T-cell (primary cell): ENCODE data around the gene ZSWIM7. TPM values are rescaled to one million over a fixed set of nuclear protein-coding genes. Genes with fewer than 3 reads are reported as not detected.

Experiments
- ATAC-seq, 4 experiments: fragments of 200-7000 bp in 3 of 4; fragments of 150-1000 bp in 1 of 4; cut with Tn5 transposase; replicated peaks in 1 of 4; 1 replicate in 3 of 4; 2 replicates in 1 of 4; pipeline ENCODE4 v1.10.0; 2021; ENCODE audit warnings: moderate library complexity in 3 of 4, mild to moderate bottlenecking in 2 of 4, moderate number of reproducible peaks in 1 of 4
- CTCF ChIA-PET, 2 donors: fragments of 300-600 bp; sonication (Branson Sonifier 250); formaldehyde crosslinking; loops; one replicate each; lab custom pipeline; 2022; ENCODE audit warnings: antibody characterized with exemption in 2 of 2; lab: Charles Lee
- POLR2A ChIA-PET, 2 donors: fragments of 300-600 bp; sonication (Branson Sonifier 250); formaldehyde crosslinking; loops; one replicate each; lab custom pipeline; 2022; ENCODE audit warnings: antibody characterized with exemption in 2 of 2; lab: Charles Lee
- DNase-seq, 35 experiments: peaks; one replicate each; pipeline versions ENCODE4 v3.0.0 to v3.0.0-alpha.2; 2013 to 2023
- H3K27ac ChIP-seq: one replicate; pipeline ENCODE4 v1.5.1; 2013; ENCODE audit warnings: low read length
- H3K27me3 ChIP-seq, 2 experiments: replicated peaks in 1 of 2; 1 replicate in 1 of 2; 2 replicates in 1 of 2; pipeline versions ENCODE4 v1.6.1 to v1.7.0; 2013; ENCODE audit warnings: low read length in 1 of 2, mixed read lengths in 1 of 2; ENCODE audit not compliant: control insufficient read depth in 2 of 2, insufficient read depth in 2 of 2; ENCODE audit errors: extremely low read depth in 1 of 2
- H3K36me3 ChIP-seq, 2 donors: 1 replicate in 1 of 2; 2 replicates in 1 of 2; pipeline versions ENCODE4 v1.6.1 to v1.7.0; 2013; ENCODE audit warnings: low read length in 1 of 2; ENCODE audit not compliant: control insufficient read depth in 2 of 2, insufficient read depth in 1 of 2; ENCODE audit errors: extremely low read depth in 1 of 2
- H3K4me1 ChIP-seq, 2 experiments: 1 replicate in 1 of 2; 2 replicates in 1 of 2; pipeline versions ENCODE4 v1.6.1 to v1.7.0; 2013; ENCODE audit warnings: low read length in 2 of 2, mixed read lengths in 1 of 2; ENCODE audit not compliant: insufficient read depth in 2 of 2, control insufficient read depth in 1 of 2; ENCODE audit errors: extremely low read depth in 1 of 2
- H3K4me3 ChIP-seq, 2 donors: 1 replicate in 1 of 2; 2 replicates in 1 of 2; pipeline versions ENCODE4 v1.5.1 to v1.7.0; 2013; ENCODE audit warnings: mild to moderate bottlenecking in 2 of 2, low read length in 1 of 2, moderate library complexity in 1 of 2; ENCODE audit not compliant: control insufficient read depth in 1 of 2; ENCODE audit errors: extremely low read depth in 1 of 2
- H3K9me3 ChIP-seq: 2 replicates; pipeline ENCODE4 v1.7.0; 2013
- H3K27ac Mint-ChIP-seq, 2 donors: one replicate each; pipeline ENCODE4 v1.8.0; 2020 to 2021; ENCODE audit warnings: mild to moderate bottlenecking in 2 of 2, mixed read lengths in 2 of 2
- H3K27me3 Mint-ChIP-seq, 2 donors: one replicate each; pipeline ENCODE4 v1.8.0; 2021 to 2022; ENCODE audit warnings: mixed read lengths in 2 of 2
- H3K36me3 Mint-ChIP-seq: one replicate; pipeline ENCODE4 v1.8.0; 2021; ENCODE audit warnings: mixed read lengths
- H3K4me1 Mint-ChIP-seq, 3 donors: one replicate each; pipeline ENCODE4 v1.8.0; 2020 to 2022; ENCODE audit warnings: mixed read lengths in 3 of 3, mild to moderate bottlenecking in 1 of 3
- H3K4me3 Mint-ChIP-seq, 3 donors: one replicate each; pipeline ENCODE4 v1.8.0; 2020 to 2022; ENCODE audit warnings: mild to moderate bottlenecking in 3 of 3, mixed read lengths in 3 of 3, moderate library complexity in 3 of 3
- H3K9me3 Mint-ChIP-seq, 3 donors: one replicate each; pipeline ENCODE4 v1.8.0; 2020 to 2022; ENCODE audit warnings: mixed read lengths in 3 of 3
- WGBS: methylation state at CpG from one replicate; pipeline ENCODE4 v1.1.5; 2013; ENCODE audit warnings: missing lambda C conversion rate; ENCODE audit not compliant: insufficient coverage; 5-methylcytosine and 5-hydroxymethylcytosine counted together
- total RNA-seq, 35 experiments: library from RNA in 6 of 35; stranded (reverse) in 6 of 35; fragments of 120-200 nt in 1 of 35; gene quantifications; one replicate each; pipeline versions ENCODE4 v1.2.1 to v1.2.4 and lab custom pipeline; 2013 to 2026

Gene ZSWIM7, protein sequence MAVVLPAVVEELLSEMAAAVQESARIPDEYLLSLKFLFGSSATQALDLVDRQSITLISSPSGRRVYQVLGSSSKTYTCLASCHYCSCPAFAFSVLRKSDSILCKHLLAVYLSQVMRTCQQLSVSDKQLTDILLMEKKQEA
- total RNA-seq (10 to 100 TPM; 18.1 to 28.7 (median 22.8) TPM), total RNA-seq (lab: John Stamatoyannopoulos, UW) (6.1 to 35.3 (median 15.0) reads per million in 29 experiments)
- total RNA-seq (2013): 25.7 TPM

DNA sequence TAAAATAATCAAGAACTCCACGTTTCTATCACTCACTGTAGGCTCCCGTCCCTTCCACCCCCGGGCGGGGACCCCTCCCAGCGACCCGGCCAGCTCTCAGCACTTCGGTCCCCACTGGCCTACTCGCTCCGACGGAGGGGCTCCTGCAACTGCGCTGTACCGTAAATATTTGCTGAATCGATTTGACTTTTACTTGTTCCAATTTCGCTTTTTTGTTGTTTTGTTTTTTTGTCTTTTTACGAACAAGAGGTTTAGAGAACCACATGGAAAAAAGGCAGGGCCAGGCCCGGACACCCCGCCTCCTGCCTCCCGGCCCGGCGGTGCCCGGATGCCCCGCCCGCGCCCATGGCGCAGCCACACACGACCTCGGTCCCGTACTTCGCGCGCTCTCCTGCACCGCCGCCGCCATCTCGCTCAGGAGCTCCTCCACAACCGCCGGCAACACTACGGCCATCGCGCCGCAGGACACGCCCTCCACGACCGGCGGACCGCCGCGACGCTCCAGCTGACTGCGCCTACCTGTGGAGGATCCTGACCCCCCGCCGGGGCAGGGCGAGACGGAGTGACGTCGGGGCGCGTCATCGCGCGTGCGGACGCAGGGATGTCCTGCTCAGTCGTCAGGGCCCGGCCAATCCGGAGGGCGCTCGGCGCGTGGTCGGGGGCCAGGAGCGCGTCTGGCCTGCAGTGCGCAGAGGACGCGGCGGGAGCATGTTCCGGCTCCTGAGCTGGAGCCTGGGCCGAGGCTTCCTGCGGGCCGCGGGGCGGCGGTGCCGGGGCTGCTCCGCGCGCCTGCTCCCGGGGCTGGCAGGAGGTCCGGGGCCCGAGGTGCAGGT lies at the start of gene ZSWIM7, which contains the start of gene TTC19:
ZSWIM7 (minus strand) TSS at position 564 of the 833 bp plus-strand sequence; CDS start at position 454, 110 bp downstream.
TTC19 (plus strand) TSS at position 684 of the 833 bp plus-strand sequence; CDS start at position 709, 25 bp downstream.
- H3K27ac Mint-ChIP-seq: peak within 1 kb of the TSS; percentile 96
- Histone ChIP-seq H3K36me3 (peaks cover 4 to 35% of the 10 kb centered on the region in 2 donors), H3K27ac (peak within 1 kb of the TSS; percentile 83), H3K27me3 (no peaks in the 10 kb centered on the region), H3K4me3 (peak within 1 kb of the TSS; percentile 75 to 76), H3K4me1 (peaks cover 8 to 27% of the 10 kb centered on the region in 2 experiments), H3K9me3 (no peaks in the 10 kb centered on the region)
- H3K4me3 Mint-ChIP-seq: peak within 1 kb of the TSS; percentile 84 to 98 (median 92)
- H3K36me3 Mint-ChIP-seq: peaks cover 40% of the 10 kb centered on the region
- ChIA-PET CTCF (interaction anchor here (0.5 to 1.6 kb wide), 4 partner anchors 10 to 216 kb away, joined by 3 to 7 read pairs (median 4); no protein-coding TSS in a partner anchor), POLR2A (interaction anchor here in 1 of 2 donors (1.0 kb wide), 1 partner anchor 55 kb away, joined by 4 read pairs; no protein-coding TSS in a partner anchor)
- ATAC-seq (peak; percentile 86 to 90 (median 88)), DNase-seq (peak; percentile 72 to 95 (median 82))
- peaks cover 34 to 44% (median 43%) of the 10 kb centered on the region in 3 donors for H3K4me1 Mint-ChIP-seq
- H3K27me3 Mint-ChIP-seq: no peaks in the 10 kb centered on the region
- no peaks in the 10 kb centered on the region for H3K9me3 Mint-ChIP-seq
- under 1% methylated on average over 87 of the region's 91 CpGs for WGBS

DNA sequence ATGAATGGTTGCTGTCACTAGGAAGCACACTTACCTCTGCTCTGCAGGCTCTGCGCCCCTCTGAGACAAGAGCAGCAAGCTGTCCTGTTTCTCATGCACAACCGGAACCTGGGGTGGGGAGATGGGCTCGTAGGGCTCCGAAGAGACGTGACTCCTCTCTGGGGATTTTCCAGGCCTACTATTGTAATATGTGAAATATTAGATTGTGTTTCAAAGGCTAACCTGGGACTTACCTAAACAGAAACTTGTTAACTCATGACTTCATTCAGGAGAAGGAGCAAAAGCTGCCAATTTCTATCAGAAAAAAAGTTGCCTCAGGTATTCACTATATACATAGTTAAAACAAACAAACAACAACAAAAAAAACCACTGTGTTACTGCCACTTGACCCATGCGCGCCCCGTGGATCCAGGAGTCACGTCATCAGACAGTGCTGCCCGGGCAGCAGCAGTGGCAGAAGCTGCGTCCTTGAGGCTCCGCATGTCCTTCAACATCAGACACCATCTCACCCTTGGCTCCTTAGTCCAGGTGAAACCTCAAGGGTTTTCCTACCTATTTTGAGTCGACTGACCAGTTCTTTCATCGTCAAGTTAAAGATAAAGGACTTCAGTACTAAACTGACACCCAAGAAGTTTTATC lies 49.4 kb upstream of the ZSWIM7 start:
- Mint-ChIP-seq H3K36me3 (peaks cover 52% of the 10 kb centered on the region), H3K27me3 (no peaks in the 10 kb centered on the region), H3K4me3 (no peak overlapping the region), H3K27ac (no peak overlapping the region), H3K9me3 (no peaks in the 10 kb centered on the region), H3K4me1 (peaks cover 6 to 13% (median 10%) of the 10 kb centered on the region in 3 donors)
- Histone ChIP-seq H3K27me3 (no peaks in the 10 kb centered on the region), H3K27ac (no peak overlapping the region), H3K36me3 (peaks cover 16 to 61% of the 10 kb centered on the region in 2 donors), H3K4me3 (no peak overlapping the region), H3K4me1 (no peaks in the 10 kb centered on the region), H3K9me3 (no peaks in the 10 kb centered on the region)
- WGBS: 98% methylated on average over 8 of the region's 14 CpGs
- ChIA-PET POLR2A (no interaction called here), CTCF (interaction anchor here in 1 of 2 donors (0.6 kb wide), 1 partner anchor 126 kb away, joined by 4 read pairs; no protein-coding TSS in a partner anchor)
- DNase-seq (no peak), ATAC-seq (no peak)

DNA sequence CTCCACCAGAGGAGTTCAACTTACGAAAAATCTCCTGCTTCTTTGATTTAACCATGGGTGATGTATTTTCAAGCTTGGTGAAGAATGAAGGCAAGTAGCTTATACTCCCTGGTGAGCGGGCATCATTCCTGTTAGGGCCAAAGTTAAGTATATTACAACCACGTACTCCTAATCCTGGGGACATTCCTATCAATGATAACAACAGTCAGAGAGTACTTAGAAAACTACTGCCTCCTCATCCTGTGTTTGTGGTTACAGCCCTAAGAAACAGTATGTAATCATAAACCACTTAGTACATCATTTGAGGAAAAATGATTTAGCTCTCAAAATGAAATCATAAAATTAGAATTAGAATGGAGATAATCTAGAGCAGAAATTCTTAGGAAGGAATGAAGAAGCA lies 47.5 kb upstream of the ZSWIM7 start:
- Histone ChIP-seq H3K4me1 (no peaks in the 10 kb centered on the region), H3K9me3 (no peaks in the 10 kb centered on the region), H3K4me3 (no peak overlapping the region), H3K27ac (no peak overlapping the region), H3K36me3 (peaks cover 16 to 75% of the 10 kb centered on the region in 2 donors), H3K27me3 (no peaks in the 10 kb centered on the region)
- no peaks in the 10 kb centered on the region for H3K4me1 Mint-ChIP-seq
- ChIA-PET POLR2A (interaction anchor here in 1 of 2 donors (0.5 to 0.9 kb wide), 2 partner anchors 17 to 35 kb away, joined by 3 to 5 read pairs; no protein-coding TSS in a partner anchor), CTCF (no interaction called here)
- H3K27me3 Mint-ChIP-seq: no peaks in the 10 kb centered on the region
- peaks cover 53% of the 10 kb centered on the region for H3K36me3 Mint-ChIP-seq
- DNase-seq (no peak), ATAC-seq (no peak)
- H3K4me3 Mint-ChIP-seq: no peak overlapping the region
- no peaks in the 10 kb centered on the region for H3K9me3 Mint-ChIP-seq
- peak overlapping the region in 1 of 2 donors; percentile 38 for H3K27ac Mint-ChIP-seq
- no CpG with 5 or more reads among the region's 3 CpGs for WGBS

DNA sequence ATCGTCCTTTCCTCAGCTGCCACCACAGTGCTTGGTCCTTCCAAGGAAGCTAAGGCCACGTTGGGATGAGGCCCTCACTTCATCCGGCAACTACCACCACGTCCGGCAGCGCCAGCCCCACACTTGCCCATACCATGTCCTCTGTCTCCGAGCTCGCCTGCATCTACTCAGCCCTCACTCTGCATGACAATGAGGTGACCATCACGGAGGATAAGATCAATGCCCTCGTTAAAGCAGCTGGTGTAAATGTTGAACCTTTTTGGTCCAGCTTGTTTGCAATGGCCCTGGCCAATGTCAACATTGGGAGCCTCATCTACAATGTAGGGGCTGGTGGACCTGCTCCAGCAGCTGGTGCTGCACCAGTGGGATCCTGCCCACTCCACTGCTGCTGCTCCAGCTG lies 45.0 kb upstream of the ZSWIM7 start:
- WGBS: 98% methylated on average over 9 of the region's 10 CpGs
- CTCF ChIA-PET: no interaction called here
- Mint-ChIP-seq H3K27me3 (no peaks in the 10 kb centered on the region), H3K27ac (peak overlapping the region in 1 of 2 donors; percentile 39), H3K9me3 (no peaks in the 10 kb centered on the region), H3K4me3 (no peak overlapping the region), H3K4me1 (peaks cover 0 to 2% (median 0%) of the 10 kb centered on the region in 3 donors), H3K36me3 (peaks cover 60% of the 10 kb centered on the region)
- Histone ChIP-seq H3K27me3 (no peaks in the 10 kb centered on the region), H3K27ac (no peak overlapping the region), H3K4me1 (no peaks in the 10 kb centered on the region), H3K4me3 (no peak overlapping the region), H3K9me3 (no peaks in the 10 kb centered on the region), H3K36me3 (peaks cover 18 to 82% of the 10 kb centered on the region in 2 donors)
- ATAC-seq (no peak), DNase-seq (no peak)
- POLR2A ChIA-PET: interaction anchor here in 1 of 2 donors (0.6 kb wide), 1 partner anchor 24 kb away, joined by 3 read pairs; no protein-coding TSS in a partner anchor

DNA sequence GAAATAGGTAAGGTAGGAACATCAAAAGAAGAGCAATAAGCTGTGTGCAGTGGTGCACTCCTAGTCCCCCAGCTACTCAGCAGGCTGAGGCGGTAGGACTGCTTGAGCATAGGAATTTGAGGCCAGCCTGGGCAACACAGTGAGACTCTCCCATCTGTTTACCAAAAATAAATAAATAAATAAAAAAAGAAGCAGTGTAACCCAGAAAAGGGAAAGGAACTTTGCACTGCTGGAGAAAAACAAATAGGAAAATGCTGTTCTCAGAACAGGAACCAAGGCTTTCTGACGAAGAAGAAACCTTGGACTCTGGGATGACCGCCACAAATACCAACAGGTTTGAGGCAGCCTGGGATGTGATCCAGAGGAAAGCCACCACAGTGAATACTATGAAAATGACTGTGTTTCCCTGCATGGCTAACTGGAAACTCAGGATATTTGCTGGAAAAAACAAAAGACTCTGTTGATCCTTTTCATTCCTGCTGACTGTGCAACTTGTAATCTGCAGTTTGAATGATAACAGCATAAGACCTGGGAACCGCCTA lies 41.3 kb upstream of the ZSWIM7 start:
- Mint-ChIP-seq H3K27me3 (no peaks in the 10 kb centered on the region), H3K4me3 (no peak overlapping the region), H3K4me1 (peaks cover 0 to 10% (median 8%) of the 10 kb centered on the region in 3 donors), H3K27ac (peak overlapping the region in 1 of 2 donors; percentile 52), H3K9me3 (no peaks in the 10 kb centered on the region), H3K36me3 (peaks cover 64% of the 10 kb centered on the region)
- H3K9me3 ChIP-seq: no peaks in the 10 kb centered on the region
- H3K4me1 ChIP-seq: no peaks in the 10 kb centered on the region
- POLR2A ChIA-PET: no interaction called here
- H3K36me3 ChIP-seq: peaks cover 18 to 81% of the 10 kb centered on the region in 2 donors
- CTCF ChIA-PET: no interaction called here
- WGBS: 97% methylated on average over 3 of the region's 4 CpGs
- no peak overlapping the region for H3K4me3 ChIP-seq
- no peaks in the 10 kb centered on the region for H3K27me3 ChIP-seq
- H3K27ac ChIP-seq: no peak overlapping the region
- ATAC-seq (no peak), DNase-seq (no peak)
